Natural killer cell (primary cell): ENCODE data around the gene MUC5AC. TPM values are rescaled to one million over a fixed set of nuclear protein-coding genes. Genes with fewer than 3 reads are reported as not detected.

Experiments
- ATAC-seq, 3 donors: fragments of 150-1000 bp in 2 of 3; fragments of 200-7000 bp in 1 of 3; cut with Tn5 transposase; 1 replicate in 1 of 3; 2 replicates in 2 of 3; pipeline ENCODE4 v1.10.0; 2021; ENCODE audit warnings: mild to moderate bottlenecking in 2 of 3, moderate library complexity in 2 of 3
- DNase-seq, 2 donors: peaks; one replicate each; pipeline versions ENCODE4 v3.0.0 to v3.0.0-alpha.2; 2013 to 2021; ENCODE audit warnings: mixed read lengths in 1 of 2
- H3K27ac ChIP-seq: one replicate; pipeline ENCODE4 v1.5.1; 2013; ENCODE audit warnings: mild to moderate bottlenecking, low read length
- H3K27me3 ChIP-seq: one replicate; pipeline ENCODE4 v1.6.1; 2013; ENCODE audit warnings: low read length; ENCODE audit not compliant: control insufficient read depth, insufficient read depth
- H3K36me3 ChIP-seq: one replicate; pipeline ENCODE4 v1.6.1; 2013; ENCODE audit warnings: low read length; ENCODE audit not compliant: control insufficient read depth, insufficient read depth
- H3K4me1 ChIP-seq: one replicate; pipeline ENCODE4 v1.6.1; 2013; ENCODE audit warnings: low read length; ENCODE audit not compliant: control insufficient read depth, insufficient read depth
- H3K4me3 ChIP-seq: one replicate; pipeline ENCODE4 v1.5.1; 2013; ENCODE audit warnings: low read length
- H3K9me3 ChIP-seq: one replicate; pipeline ENCODE4 v1.6.1; 2013; ENCODE audit warnings: low read length; ENCODE audit not compliant: control insufficient read depth, insufficient read depth
- H3K27ac Mint-ChIP-seq, 2 donors: one replicate each; pipeline ENCODE4 v1.8.0; 2022; ENCODE audit warnings: mild to moderate bottlenecking in 2 of 2, mixed read lengths in 2 of 2, moderate library complexity in 1 of 2
- H3K27me3 Mint-ChIP-seq, 2 donors: one replicate each; pipeline ENCODE4 v1.8.0; 2022; ENCODE audit warnings: low read depth in 2 of 2, mixed read lengths in 2 of 2
- H3K36me3 Mint-ChIP-seq: one replicate; pipeline ENCODE4 v1.8.0; 2022; ENCODE audit warnings: mixed read lengths
- H3K4me1 Mint-ChIP-seq, 2 donors: one replicate each; pipeline ENCODE4 v1.8.0; 2022; ENCODE audit warnings: mixed read lengths in 2 of 2
- H3K4me3 Mint-ChIP-seq: one replicate; pipeline ENCODE4 v1.8.0; 2022; ENCODE audit warnings: mild to moderate bottlenecking, moderate library complexity, mixed read lengths
- H3K9me3 Mint-ChIP-seq, 2 donors: one replicate each; pipeline ENCODE4 v1.8.0; 2022; ENCODE audit warnings: mixed read lengths in 2 of 2
- CTCF ChIP-seq: fragments of 200-600 bp; IDR thresholded peaks from one replicate; pipeline ENCODE4 v1.8.0; 2022; ENCODE audit warnings: antibody characterized with exemption
- WGBS: methylation state at CpG from one replicate; pipeline ENCODE4 v1.1.7; 2013; ENCODE audit warnings: missing lambda C conversion rate; ENCODE audit not compliant: insufficient coverage; 5-methylcytosine and 5-hydroxymethylcytosine counted together
- intact Hi-C: fragments of 100-400 bp; cut with micrococcal nuclease; formaldehyde crosslinking; loops from one replicate; pipeline ENCODE4 v1.14.2; 2022
- total RNA-seq, 4 donors: library from RNA; stranded (reverse); fragments of 120-200 nt in 1 of 4; gene quantifications; one replicate each; pipeline versions ENCODE4 v1.2.3 to v1.2.4, GENCODE V29; 2013 to 2022

Gene MUC5AC
- total RNA-seq, 3 donors from 2014 or later (not counting 1 experiment from before 2014, with no cell fraction given): not detected

- TF ChIP-seq CTCF: no peak
- no peaks in the 10 kb centered on the region for H3K4me1 Mint-ChIP-seq
- no peak overlapping the region for H3K27ac ChIP-seq
- WGBS: 85% methylated on average over 6 of the region's 6 CpGs
- peaks cover 6 to 12% of the 10 kb centered on the region in 2 donors for H3K9me3 Mint-ChIP-seq
- H3K36me3 Mint-ChIP-seq: peaks cover 18% of the 10 kb centered on the region
- no peak overlapping the region for H3K4me3 Mint-ChIP-seq
- DNase-seq: no peak
- no peak overlapping the region for H3K27ac Mint-ChIP-seq
- H3K9me3 ChIP-seq: no peaks in the 10 kb centered on the region
- H3K27me3 ChIP-seq: peaks cover 2% of the 10 kb centered on the region
- intact Hi-C loops: no loop called here
- no peak overlapping the region for H3K4me3 ChIP-seq
- H3K27me3 Mint-ChIP-seq: peaks cover 9 to 14% of the 10 kb centered on the region in 2 donors
- no peaks in the 10 kb centered on the region for H3K36me3 ChIP-seq
- peaks cover 3% of the 10 kb centered on the region for H3K4me1 ChIP-seq
- no peak for ATAC-seq
These were observed 50.3 kb downstream of the MUC5AC start for GRCh38 chr11:1208144-1208393.

GRCh38 chr11:1208394-1209261 is 50.9 kb downstream of the MUC5AC start:
- H3K4me1 ChIP-seq: no peaks in the 10 kb centered on the region
- TF ChIP-seq CTCF: no peak
- Mint-ChIP-seq H3K27me3 (peaks cover 13 to 14% of the 10 kb centered on the region in 2 donors), H3K4me3 (no peak overlapping the region), H3K27ac (no peak overlapping the region), H3K9me3 (peaks cover 6 to 15% of the 10 kb centered on the region in 2 donors), H3K36me3 (peaks cover 18% of the 10 kb centered on the region), H3K4me1 (no peaks in the 10 kb centered on the region)
- H3K27me3 ChIP-seq: peaks cover 2% of the 10 kb centered on the region
- no peak for ATAC-seq
- no peak for DNase-seq
- H3K9me3 ChIP-seq: no peaks in the 10 kb centered on the region
- intact Hi-C loops: no loop called here
- WGBS: 92% methylated on average over 39 of the region's 39 CpGs
- H3K36me3 ChIP-seq: no peaks in the 10 kb centered on the region
- no peak overlapping the region for H3K4me3 ChIP-seq
- H3K27ac ChIP-seq: no peak overlapping the region

GRCh38 chr11:1209371-1210057 is 51.8 kb downstream of the MUC5AC start:
- peaks cover 6 to 15% of the 10 kb centered on the region in 2 donors for H3K9me3 Mint-ChIP-seq
- H3K27me3 ChIP-seq: peaks cover 2% of the 10 kb centered on the region
- H3K36me3 ChIP-seq: no peaks in the 10 kb centered on the region
- H3K9me3 ChIP-seq: no peaks in the 10 kb centered on the region
- H3K4me3 ChIP-seq: no peak overlapping the region
- no peak overlapping the region for H3K27ac Mint-ChIP-seq
- H3K27ac ChIP-seq: no peak overlapping the region
- intact Hi-C loops: no loop called here
- whole genome bisulfite sequencing: 91% methylated on average over 16 of the region's 17 CpGs
- no peak for TF ChIP-seq CTCF
- H3K27me3 Mint-ChIP-seq: peaks cover 14 to 15% of the 10 kb centered on the region in 2 donors
- no peak overlapping the region for H3K4me3 Mint-ChIP-seq
- H3K36me3 Mint-ChIP-seq: peaks cover 18% of the 10 kb centered on the region
- H3K4me1 ChIP-seq: no peaks in the 10 kb centered on the region
- DNase-seq: no peak
- no peaks in the 10 kb centered on the region for H3K4me1 Mint-ChIP-seq
- no peak for ATAC-seq
